Adipocyte (in vitro differentiated cells): Measurements from ENCODE around the gene MRPL9.
"Not testable (repeated sequence)": the region's sequence is repeated elsewhere in the genome, so short reads cannot be mapped to it uniquely, and the experiment has no call there.

Source experiments
- DNase-seq: peaks from one replicate; pipeline ENCODE4 v3.0.0-alpha.2; 2015; ENCODE audit warnings: low read depth
- H3K27me3 ChIP-seq: replicated peaks from 2 replicates; pipeline ENCODE4 v1.7.0; 2013; ENCODE audit warnings: mild to moderate bottlenecking, low read length, moderate library complexity; ENCODE audit not compliant: control insufficient read depth, insufficient read depth
- H3K36me3 ChIP-seq: 2 replicates; pipeline ENCODE4 v1.7.0; 2013; ENCODE audit warnings: low read length, mild to moderate bottlenecking, moderate library complexity; ENCODE audit not compliant: control insufficient read depth, insufficient read depth, severe bottlenecking
- H3K4me1 ChIP-seq: 2 replicates; pipeline ENCODE4 v1.7.0; 2013; ENCODE audit warnings: mild to moderate bottlenecking, low read length, moderate library complexity; ENCODE audit not compliant: control insufficient read depth, insufficient read depth
- H3K4me3 ChIP-seq: 2 replicates; pipeline ENCODE4 v1.7.0; 2013; ENCODE audit warnings: mild to moderate bottlenecking, low read length, moderate library complexity
- H3K9ac ChIP-seq: 2 replicates; pipeline ENCODE4 v1.7.0; 2013; ENCODE audit warnings: mild to moderate bottlenecking, low read length, moderate library complexity
- H3K9me3 ChIP-seq: 2 replicates; pipeline ENCODE4 v1.7.0; 2013; ENCODE audit warnings: mild to moderate bottlenecking, low read length, moderate library complexity; ENCODE audit not compliant: control insufficient read depth

MRPL9 gene

GRCh38 chr1:151782026-151782425, 18.7 kb upstream of the MRPL9 start:
- not testable (repeated sequence) for H3K9me3 ChIP-seq, H3K4me3 ChIP-seq, H3K27me3 ChIP-seq, H3K4me1 ChIP-seq, DNase-seq, H3K9ac ChIP-seq, H3K36me3 ChIP-seq

GRCh38 chr1:151780736-151781135, 17.4 kb upstream of the MRPL9 start:
- H3K9me3 ChIP-seq, H3K4me3 ChIP-seq, H3K9ac ChIP-seq, H3K4me1 ChIP-seq, H3K27me3 ChIP-seq, DNase-seq, H3K36me3 ChIP-seq: not testable (repeated sequence)

- Histone ChIP-seq H3K4me1 (no peaks in the 10 kb centered on the region), H3K36me3 (peaks cover 10% of the 10 kb centered on the region), H3K4me3 (no peak overlapping the region), H3K9ac (no peak overlapping the region), H3K9me3 (no peaks in the 10 kb centered on the region), H3K27me3 (peaks cover 8% of the 10 kb centered on the region)
- no peak for DNase-seq
Observed at GRCh38 chr1:151779852-151780251, 16.6 kb upstream of the MRPL9 start.

GRCh38 chr1:151777317-151777716, 14.0 kb upstream of the MRPL9 start:
- H3K27me3 ChIP-seq, result no peaks in the 10 kb centered on the region
- no peak for DNase-seq
- no peaks in the 10 kb centered on the region for H3K4me1 ChIP-seq
- no peak overlapping the region for H3K9ac ChIP-seq
- no peaks in the 10 kb centered on the region for H3K9me3 ChIP-seq
- no peak overlapping the region for H3K4me3 ChIP-seq
- peaks cover 14% of the 10 kb centered on the region for H3K36me3 ChIP-seq

GRCh38 chr1:151776665-151777062, 13.4 kb upstream of the MRPL9 start:
- DNase-seq, result no peak
- H3K4me3 ChIP-seq, result no peak overlapping the region
- peaks cover 14% of the 10 kb centered on the region for H3K36me3 ChIP-seq
- H3K9ac ChIP-seq, result no peak overlapping the region
- no peaks in the 10 kb centered on the region for H3K27me3 ChIP-seq
- H3K9me3 ChIP-seq, result no peaks in the 10 kb centered on the region
- no peaks in the 10 kb centered on the region for H3K4me1 ChIP-seq

GRCh38 chr1:151775894-151776664, 12.8 kb upstream of the MRPL9 start:
- no peak overlapping the region for H3K9ac ChIP-seq
- H3K4me3 ChIP-seq, result no peak overlapping the region
- H3K36me3 ChIP-seq, result peaks cover 14% of the 10 kb centered on the region
- H3K4me1 ChIP-seq, result no peaks in the 10 kb centered on the region
- no peak for DNase-seq
- H3K9me3 ChIP-seq, result no peaks in the 10 kb centered on the region
- H3K27me3 ChIP-seq, result no peaks in the 10 kb centered on the region

- H3K36me3 ChIP-seq, result peaks cover 11% of the 10 kb centered on the region
- no peak overlapping the region for H3K9ac ChIP-seq
- no peaks in the 10 kb centered on the region for H3K4me1 ChIP-seq
- no peak for DNase-seq
- H3K27me3 ChIP-seq, result no peaks in the 10 kb centered on the region
- H3K9me3 ChIP-seq, result no peaks in the 10 kb centered on the region
- H3K4me3 ChIP-seq, result no peak overlapping the region
Observed at GRCh38 chr1:151774256-151774922, 11.1 kb upstream of the MRPL9 start.

GRCh38 chr1:151773702-151774101, 10.4 kb upstream of the MRPL9 start:
- H3K4me3 ChIP-seq, result no peak overlapping the region
- peaks cover 11% of the 10 kb centered on the region for H3K36me3 ChIP-seq
- H3K9ac ChIP-seq, result no peak overlapping the region
- no peaks in the 10 kb centered on the region for H3K9me3 ChIP-seq
- DNase-seq, result peak; percentile 8
- no peaks in the 10 kb centered on the region for H3K4me1 ChIP-seq
- H3K27me3 ChIP-seq, result no peaks in the 10 kb centered on the region

- not testable (repeated sequence) for H3K9me3 ChIP-seq, H3K27me3 ChIP-seq, H3K9ac ChIP-seq, H3K36me3 ChIP-seq, H3K4me1 ChIP-seq, DNase-seq, H3K4me3 ChIP-seq
Observed at GRCh38 chr1:151769270-151769669, 6.0 kb upstream of the MRPL9 start.

GRCh38 chr1:151768351-151769066, 5.2 kb upstream of the MRPL9 start:
- H3K9ac ChIP-seq, H3K27me3 ChIP-seq, DNase-seq, H3K9me3 ChIP-seq, H3K4me3 ChIP-seq, H3K36me3 ChIP-seq: not testable (repeated sequence)
- H3K4me1 ChIP-seq, result peaks cover 12% of the 10 kb centered on the region

GRCh38 chr1:151763990-151764389, 694 bp upstream of the MRPL9 start:
- H3K4me3 ChIP-seq, result peak overlapping the region; percentile 89
- peaks cover 12% of the 10 kb centered on the region for H3K4me1 ChIP-seq
- no peak for DNase-seq
- peak overlapping the region; percentile 90 for H3K9ac ChIP-seq
- H3K36me3 ChIP-seq, result peaks cover 28% of the 10 kb centered on the region
- H3K9me3 ChIP-seq, result no peaks in the 10 kb centered on the region
- H3K27me3 ChIP-seq, result no peaks in the 10 kb centered on the region
